IMR-90 (cell line): ENCODE results near the gene ULBP1. TPM values are rescaled to one million over a fixed set of nuclear protein-coding genes. Genes with fewer than 3 reads are reported as not detected.
"Not testable (repeated sequence)": the region's sequence is repeated elsewhere in the genome, so short reads cannot be mapped to it uniquely, and the experiment has no call there.

Source experiments
- ATAC-seq: fragments of 200-7000 bp; cut with Tn5 transposase; 2 replicates; pipeline ENCODE4 v1.9.1; 2020; ENCODE audit warnings: low read depth, mild to moderate bottlenecking, moderate library complexity
- BruUV-seq: library from RNA; stranded (reverse); fragments of 400-500 nt; replicated peaks from 2 replicates; lab custom pipeline; 2021; lab: Mats Ljungman, UMichigan
- CTCF ChIA-PET: fragments of 300-600 bp; formaldehyde crosslinking; extraction: SDS; loops from one replicate; lab custom pipeline; 2021; ENCODE audit warnings: antibody characterized with exemption; lab: Yijun Ruan, JAX
- POLR2A ChIA-PET: fragments of 300-600 bp; sonication (Branson Sonifier 250); formaldehyde crosslinking; loops from one replicate; lab custom pipeline; 2022; ENCODE audit warnings: antibody characterized with exemption; ENCODE audit not compliant: unreplicated experiment; lab: Charles Lee
- DNase-seq: peaks from one replicate; pipeline ENCODE4 v3.0.0; 2013
- H2AFZ ChIP-seq: replicated peaks from 2 replicates; pipeline ENCODE3; 2013; ENCODE audit warnings: low read length, mild to moderate bottlenecking; ENCODE audit not compliant: poor library complexity
- H2AK5ac ChIP-seq: 2 replicates; pipeline ENCODE4 v1.6.1; 2013; ENCODE audit warnings: low read depth, low read length, inconsistent platforms
- H2AK9ac ChIP-seq: replicated peaks from 2 replicates; pipeline ENCODE3; 2013; ENCODE audit warnings: mild to moderate bottlenecking, low read depth, low read length, moderate library complexity; ENCODE audit not compliant: poor library complexity
- H2BK120ac ChIP-seq: 2 replicates; pipeline ENCODE4 v1.6.1; 2013; ENCODE audit warnings: low read depth, low read length, inconsistent platforms
- H2BK15ac ChIP-seq: 3 replicates; pipeline ENCODE4 v1.6.1; 2013; ENCODE audit warnings: low read depth, low read length, inconsistent platforms
- H2BK20ac ChIP-seq: 2 replicates; pipeline ENCODE4 v1.6.1; 2013; ENCODE audit warnings: low read depth, mild to moderate bottlenecking, inconsistent platforms, low read length, moderate library complexity
- H2BK5ac ChIP-seq: 2 replicates; pipeline ENCODE4 v1.6.1; 2013; ENCODE audit warnings: mild to moderate bottlenecking, low read depth, low read length, inconsistent platforms; ENCODE audit not compliant: poor library complexity, severe bottlenecking
- H3K14ac ChIP-seq: replicated peaks from 2 replicates; pipeline ENCODE4 v1.6.1; 2013; ENCODE audit warnings: low read depth, low read length, inconsistent platforms
- H3K18ac ChIP-seq: 2 replicates; pipeline ENCODE4 v1.6.1; 2013; ENCODE audit warnings: low read depth, low read length, control low read depth
- H3K23ac ChIP-seq: 2 replicates; pipeline ENCODE4 v1.6.1; 2013; ENCODE audit warnings: low read depth, low read length, inconsistent platforms
- H3K27ac ChIP-seq: 2 replicates; pipeline ENCODE4 v1.5.1; 2013; ENCODE audit warnings: mild to moderate bottlenecking, control low read depth, low read length; ENCODE audit not compliant: insufficient read depth
- H3K27me3 ChIP-seq: 2 replicates; pipeline ENCODE4 v1.6.1; 2013; ENCODE audit warnings: low read length; ENCODE audit not compliant: control insufficient read depth, insufficient read depth
- H3K36me3 ChIP-seq: 2 replicates; pipeline ENCODE4 v1.6.1; 2013; ENCODE audit warnings: low read length, mixed read lengths; ENCODE audit not compliant: control insufficient read depth, insufficient read depth
- H3K4ac ChIP-seq: 2 replicates; pipeline ENCODE4 v1.6.1; 2013; ENCODE audit warnings: low read depth, low read length, inconsistent platforms
- H3K4me1 ChIP-seq: 2 replicates; pipeline ENCODE4 v1.6.1; 2013; ENCODE audit warnings: low read length, mixed read lengths; ENCODE audit not compliant: control insufficient read depth, insufficient read depth
- H3K4me2 ChIP-seq: 2 replicates; pipeline ENCODE4 v1.6.1; 2013; ENCODE audit warnings: low read depth, mild to moderate bottlenecking, control low read depth, low read length, moderate library complexity
- H3K4me3 ChIP-seq: 2 replicates; pipeline ENCODE4 v1.5.1; 2013; ENCODE audit warnings: low read depth, mild to moderate bottlenecking, control low read depth, low read length, moderate library complexity; ENCODE audit not compliant: insufficient read depth
- H3K56ac ChIP-seq: 2 replicates; pipeline ENCODE4 v1.6.1; 2013; ENCODE audit warnings: low read length, inconsistent platforms; ENCODE audit not compliant: insufficient read depth; ENCODE audit errors: extremely low read depth
- H3K79me1 ChIP-seq, 2 experiments: 2 replicates each; pipeline ENCODE4 v1.6.1; 2013; ENCODE audit warnings: low read length in 2 of 2, inconsistent platforms in 1 of 2, low read depth in 1 of 2
- H3K9ac ChIP-seq: 2 replicates; pipeline ENCODE4 v1.6.1; 2013; ENCODE audit warnings: low read depth, low read length, control low read depth
- H3K9me1 ChIP-seq: 2 replicates; pipeline ENCODE4 v1.6.1; 2013; ENCODE audit warnings: low read length, inconsistent platforms; ENCODE audit not compliant: insufficient read depth
- H3K9me3 ChIP-seq: 2 replicates; pipeline ENCODE4 v1.6.1; 2013; ENCODE audit warnings: low read length; ENCODE audit not compliant: control insufficient read depth, insufficient read depth
- H4K20me1 ChIP-seq: 2 replicates; pipeline ENCODE4 v1.6.1; 2013; ENCODE audit warnings: low read length, inconsistent platforms; ENCODE audit not compliant: insufficient read depth
- H4K5ac ChIP-seq: 2 replicates; pipeline ENCODE4 v1.6.1; 2013; ENCODE audit warnings: mild to moderate bottlenecking, low read depth, low read length, control low read depth
- H4K8ac ChIP-seq, 2 experiments: 2 replicates each; pipeline ENCODE4 v1.6.1; 2013; ENCODE audit warnings: low read depth in 2 of 2, low read length in 2 of 2, control low read depth in 1 of 2, inconsistent platforms in 1 of 2
- H4K91ac ChIP-seq: 2 replicates; pipeline ENCODE4 v1.6.1; 2013; ENCODE audit warnings: low read depth, low read length, inconsistent platforms; ENCODE audit not compliant: insufficient read depth
- WGBS, 2 experiments: methylation state at CpG; one replicate each; pipeline versions ENCODE4 v1.1.5 to v1.1.7; 2013; ENCODE audit warnings: missing lambda C conversion rate in 2 of 2; ENCODE audit not compliant: insufficient read length in 1 of 2; ENCODE audit errors: extremely low coverage in 2 of 2; 5-methylcytosine and 5-hydroxymethylcytosine counted together
- dilution Hi-C: fragments of 300-500 bp; cut with HindIII; formaldehyde crosslinking; loops from one replicate; pipeline ENCODE4 v1.14.3; 2018; ENCODE audit warnings: low sequenced_read_pairs; ENCODE audit not compliant: unreplicated experiment
- in situ Hi-C: fragments of 300-500 bp; cut with MboI; formaldehyde crosslinking; loops from 3 replicates; pipeline ENCODE4 v1.14.3; 2019; ENCODE audit warnings: low sequenced_read_pairs, inconsistent platforms, mixed read lengths
- intact Hi-C: fragments of 100-400 bp; cut with micrococcal nuclease; formaldehyde crosslinking; loops from 2 replicates; pipeline ENCODE4 v1.10.0; 2022
- polyA plus RNA-seq, 3 experiments: library from polyadenylated mRNA; depleted of rRNA; stranded (reverse); fragments of >200 nt; gene quantifications; 2 replicates each; pipeline ENCODE4 v1.2.3, GENCODE V29; 2012; ENCODE audit warnings: low replicate concordance in 1 of 3
- total RNA-seq: library from RNA; depleted of rRNA; stranded (reverse); fragments of >200 nt; gene quantifications from 2 replicates; pipeline ENCODE4 v1.2.3, GENCODE V29; 2012

The ULBP1 gene
- total and polyA plus RNA-seq, 2 of the 4 experiments (the other 2 are of a cell fraction), result 0.18 to 0.87 TPM

DNA sequence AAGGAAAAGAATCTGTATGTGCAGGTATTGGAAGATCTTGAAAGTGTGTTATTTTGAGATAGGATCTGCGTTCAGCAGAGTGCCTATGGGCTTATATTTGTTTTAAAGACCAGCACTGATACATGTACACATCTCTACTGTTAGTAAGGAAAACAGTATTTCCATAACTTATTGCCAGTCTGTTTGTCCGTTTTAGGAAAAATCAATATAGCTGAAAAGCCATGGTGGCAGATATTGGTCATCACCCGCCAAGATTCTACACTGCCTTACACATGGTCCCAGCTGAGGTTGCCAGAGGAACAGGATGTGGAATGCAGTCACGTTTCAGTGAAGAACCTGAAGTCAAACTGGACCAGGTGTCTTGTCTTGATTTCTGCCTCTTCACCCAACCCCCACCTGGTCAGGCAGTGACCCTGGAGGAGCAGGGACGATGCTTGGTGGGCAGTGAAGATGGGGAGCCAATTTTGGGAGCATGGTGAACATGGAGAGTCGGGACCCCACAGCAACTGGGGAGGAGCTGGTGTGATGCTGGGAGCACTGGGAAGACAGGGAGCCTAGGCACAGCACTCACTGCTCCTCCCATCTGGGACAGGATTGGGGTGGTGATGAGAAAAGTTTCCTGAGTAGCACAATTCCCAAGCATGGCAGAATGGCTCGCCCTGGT is 8.0 kb upstream of the ULBP1 start:
- H3K4ac ChIP-seq, H2BK120ac ChIP-seq, H3K9me3 ChIP-seq, H4K91ac ChIP-seq, H3K4me1 ChIP-seq, H3K23ac ChIP-seq, BruUV-seq, H4K8ac ChIP-seq, H2BK5ac ChIP-seq, H3K79me1 ChIP-seq, ATAC-seq, H2BK20ac ChIP-seq, H4K20me1 ChIP-seq, H3K36me3 ChIP-seq, DNase-seq, H3K56ac ChIP-seq, intact Hi-C loops, H2AK5ac ChIP-seq, H3K18ac ChIP-seq, H4K5ac ChIP-seq, in situ Hi-C loops, CTCF ChIA-PET, H3K9me1 ChIP-seq, H3K14ac ChIP-seq, H2AK9ac ChIP-seq, H2BK15ac ChIP-seq, H2AFZ ChIP-seq, POLR2A ChIA-PET, H3K4me3 ChIP-seq, H3K9ac ChIP-seq, H3K27ac ChIP-seq, H3K4me2 ChIP-seq, dilution Hi-C loops: not testable (repeated sequence)
- peaks cover 61% of the 10 kb centered on the region for H3K27me3 ChIP-seq
- WGBS, 2 experiments, result no CpG with 5 or more reads among the region's 7 CpGs

DNA sequence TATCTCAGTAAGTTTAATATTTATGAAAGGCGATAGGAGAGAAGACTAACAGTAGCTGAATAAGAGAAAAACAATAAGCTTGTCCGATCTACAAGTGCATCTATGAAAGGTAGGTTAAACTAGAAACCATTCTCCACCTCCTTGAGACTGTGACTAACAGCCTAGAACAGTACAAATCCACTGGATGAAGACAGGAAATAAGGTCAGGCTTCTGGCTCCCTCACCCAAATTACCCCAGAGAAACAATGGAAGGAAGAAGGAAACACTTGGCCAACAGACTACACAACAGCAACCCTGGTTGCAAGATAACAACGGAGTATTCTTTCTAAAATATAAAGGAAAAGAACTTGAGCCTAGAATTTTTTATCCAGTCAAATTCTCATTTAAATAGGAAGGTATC is 5.6 kb upstream of the ULBP1 start:
- DNase-seq, H3K9me1 ChIP-seq, H3K4me1 ChIP-seq, ATAC-seq, H3K36me3 ChIP-seq, H3K27ac ChIP-seq, BruUV-seq, H2AFZ ChIP-seq, H2AK9ac ChIP-seq, H4K8ac ChIP-seq, dilution Hi-C loops, H3K79me1 ChIP-seq, H3K23ac ChIP-seq, POLR2A ChIA-PET, H2BK20ac ChIP-seq, H2BK15ac ChIP-seq, H4K20me1 ChIP-seq, H2BK5ac ChIP-seq, H3K56ac ChIP-seq, CTCF ChIA-PET, H3K9ac ChIP-seq, H3K4me2 ChIP-seq, H4K91ac ChIP-seq, H2AK5ac ChIP-seq, in situ Hi-C loops, H2BK120ac ChIP-seq, H3K4ac ChIP-seq, H3K4me3 ChIP-seq, H3K18ac ChIP-seq, intact Hi-C loops, H4K5ac ChIP-seq, H3K9me3 ChIP-seq, H3K14ac ChIP-seq: not testable (repeated sequence)
- peaks cover 43% of the 10 kb centered on the region for H3K27me3 ChIP-seq
- no CpG with 5 or more reads among the region's 3 CpGs for WGBS, 2 experiments
